ENCODE measurements around the gene UBE2G1. TPM values are rescaled to one million over a fixed set of nuclear protein-coding genes. Genes with fewer than 3 reads are reported as not detected.
A peak's percentile ranks its signal among the peaks of the same experiment; 100 is the strongest.

The UBE2G1 gene
- total and polyA plus RNA-seq, 2 of the 8 experiments (the other 6 are each of a cell fraction or from before 2014, with no cell fraction given), result 73.9 to 170 TPM

- TF ChIP-seq E2F6 (IDR thresholded peaks at IDR 0.05), result peak; percentile 75
- no peak for TF ChIP-seq TAF7 (optimal IDR thresholded peaks at IDR 0.05; ENCODE audit: borderline replicate concordance, low read depth, low read length)
- peak; percentile 66; the same call in 1 of the 2 replicates for TF ChIP-seq USF2 (IDR thresholded peaks at IDR 0.05; ENCODE audit: low read length)
- no peak for TF ChIP-seq JUN (IDR thresholded peaks at IDR 0.05; ENCODE audit: low read depth, low read length)
- TF ChIP-seq SP2 (IDR thresholded peaks at IDR 0.05; ENCODE audit: low read length), result no peak
- TF ChIP-seq, protein P1, sequence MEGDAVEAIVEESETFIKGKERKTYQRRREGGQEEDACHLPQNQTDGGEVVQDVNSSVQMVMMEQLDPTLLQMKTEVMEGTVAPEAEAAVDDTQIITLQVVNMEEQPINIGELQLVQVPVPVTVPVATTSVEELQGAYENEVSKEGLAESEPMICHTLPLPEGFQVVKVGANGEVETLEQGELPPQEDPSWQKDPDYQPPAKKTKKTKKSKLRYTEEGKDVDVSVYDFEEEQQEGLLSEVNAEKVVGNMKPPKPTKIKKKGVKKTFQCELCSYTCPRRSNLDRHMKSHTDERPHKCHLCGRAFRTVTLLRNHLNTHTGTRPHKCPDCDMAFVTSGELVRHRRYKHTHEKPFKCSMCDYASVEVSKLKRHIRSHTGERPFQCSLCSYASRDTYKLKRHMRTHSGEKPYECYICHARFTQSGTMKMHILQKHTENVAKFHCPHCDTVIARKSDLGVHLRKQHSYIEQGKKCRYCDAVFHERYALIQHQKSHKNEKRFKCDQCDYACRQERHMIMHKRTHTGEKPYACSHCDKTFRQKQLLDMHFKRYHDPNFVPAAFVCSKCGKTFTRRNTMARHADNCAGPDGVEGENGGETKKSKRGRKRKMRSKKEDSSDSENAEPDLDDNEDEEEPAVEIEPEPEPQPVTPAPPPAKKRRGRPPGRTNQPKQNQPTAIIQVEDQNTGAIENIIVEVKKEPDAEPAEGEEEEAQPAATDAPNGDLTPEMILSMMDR (IDR thresholded peaks at IDR 0.05; ENCODE audit: control extremely low read depth in 1 of 3, insufficient read depth in 1 of 3, low read depth in 1 of 3, low read length in 3 of 3), result no peak
- TF ChIP-seq HDAC2 (IDR thresholded peaks at IDR 0.05; ENCODE audit: borderline replicate concordance in 1 of 2, low read depth in 2 of 2, low read length in 2 of 2), result peak in 1 of 2 experiments; percentile 8; a peak in 1 of 4 replicates
- peak; percentile 63; the same call in 1 of the 2 replicates for TF ChIP-seq ATF3 (IDR thresholded peaks at IDR 0.05; ENCODE audit: insufficient read depth, low read depth, low read length)
- peak; percentile 68 for TF ChIP-seq TAF1 (IDR thresholded peaks at IDR 0.05; ENCODE audit: low read depth, low read length)
- no peak for TF ChIP-seq ZNF274 (IDR thresholded peaks at IDR 0.05; ENCODE audit: borderline replicate concordance, extremely low read depth, low read length)
- TF ChIP-seq, protein P2, sequence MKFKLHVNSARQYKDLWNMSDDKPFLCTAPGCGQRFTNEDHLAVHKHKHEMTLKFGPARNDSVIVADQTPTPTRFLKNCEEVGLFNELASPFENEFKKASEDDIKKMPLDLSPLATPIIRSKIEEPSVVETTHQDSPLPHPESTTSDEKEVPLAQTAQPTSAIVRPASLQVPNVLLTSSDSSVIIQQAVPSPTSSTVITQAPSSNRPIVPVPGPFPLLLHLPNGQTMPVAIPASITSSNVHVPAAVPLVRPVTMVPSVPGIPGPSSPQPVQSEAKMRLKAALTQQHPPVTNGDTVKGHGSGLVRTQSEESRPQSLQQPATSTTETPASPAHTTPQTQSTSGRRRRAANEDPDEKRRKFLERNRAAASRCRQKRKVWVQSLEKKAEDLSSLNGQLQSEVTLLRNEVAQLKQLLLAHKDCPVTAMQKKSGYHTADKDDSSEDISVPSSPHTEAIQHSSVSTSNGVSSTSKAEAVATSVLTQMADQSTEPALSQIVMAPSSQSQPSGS (IDR thresholded peaks at IDR 0.05; ENCODE audit: low read length), result 0 out of 2 replicates have a peak, but pooled peaks have one; percentile 9
- TF ChIP-seq EGR1 (IDR thresholded peaks at IDR 0.05; ENCODE audit: borderline replicate concordance, low read depth, low read length), result no peak
- TF ChIP-seq SRF (IDR thresholded peaks at IDR 0.05; ENCODE audit: low read depth, low read length), result no peak
- peak; percentile 16 for TF ChIP-seq ASH2L (IDR thresholded peaks at IDR 0.05; ENCODE audit: low read length)
- no peak for TF ChIP-seq GABPA (IDR thresholded peaks at IDR 0.05; ENCODE audit: borderline replicate concordance, insufficient read depth, low read length)
- peak; percentile 25; the same call in 1 of the 2 replicates for TF ChIP-seq TBP (IDR thresholded peaks at IDR 0.05; ENCODE audit: low read depth, low read length)
- no peak for TF ChIP-seq SAP30 (IDR thresholded peaks at IDR 0.05; ENCODE audit: insufficient read depth, insufficient replicate concordance, low read length)
These were observed 1.3 kb downstream of the UBE2G1 start (continued) for GRCh38 chr17:4365103-4365627.

All from H1 (cell line).